Stomach (tissue), 4 donors: Measurements from ENCODE around the gene MZB1.

Experiments used
- EP300 ChIP-seq: sonication (generic); formaldehyde crosslinking; IDR thresholded peaks from one replicate; pipeline ENCODE4 v1.6.1; 2017; ENCODE audit warnings: antibody characterized with exemption
- POLR2A ChIP-seq, 4 donors: fragments of 450-650 bp; IDR thresholded peaks; one replicate each; pipeline ENCODE4 v1.6.1; 2016; ENCODE audit warnings: antibody characterized with exemption in 4 of 4, control low read depth in 2 of 4, mild to moderate bottlenecking in 1 of 4, moderate library complexity in 1 of 4
- POLR2AphosphoS5 ChIP-seq, 3 donors: sonication (generic); formaldehyde crosslinking; IDR thresholded peaks; one replicate each; pipeline ENCODE4 v1.6.1; 2016; ENCODE audit warnings: antibody characterized with exemption in 3 of 3
- TF ChIP-seq, protein P1 (sequence below), 7 experiments: fragments of 450-650 bp in 4 of 7; fragments of 200-600 bp in 3 of 7; sonication (generic) in 3 of 7; IDR thresholded peaks; one replicate each; pipeline ENCODE4 v1.5.1; 2016 to 2019; ENCODE audit warnings: antibody characterized with exemption in 7 of 7, control low read depth in 2 of 7, mild to moderate bottlenecking in 1 of 7

DNA sequence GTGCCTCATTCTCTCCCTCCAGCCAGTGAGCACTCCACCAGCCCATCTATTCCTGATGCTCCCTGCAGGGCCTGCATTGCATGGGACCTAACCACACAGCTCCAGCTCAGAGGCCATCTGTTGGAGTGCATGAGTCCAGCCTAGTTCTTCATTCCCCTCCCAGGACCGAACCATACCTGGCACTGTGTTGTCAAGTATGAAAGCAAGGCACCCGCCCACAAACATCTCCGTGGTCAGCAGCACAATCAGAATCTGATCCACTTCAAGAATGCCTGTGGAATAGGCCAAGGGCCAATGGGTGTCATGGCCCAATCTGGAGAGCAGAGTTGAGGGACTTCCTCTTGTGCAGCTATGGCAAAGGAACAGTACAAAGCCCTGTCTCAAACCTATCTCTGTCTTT, 12.5 kb downstream of the MZB1 start:
- TF ChIP-seq POLR2A (IDR thresholded peaks at IDR 0.05), result no peak
- TF ChIP-seq, protein P1, sequence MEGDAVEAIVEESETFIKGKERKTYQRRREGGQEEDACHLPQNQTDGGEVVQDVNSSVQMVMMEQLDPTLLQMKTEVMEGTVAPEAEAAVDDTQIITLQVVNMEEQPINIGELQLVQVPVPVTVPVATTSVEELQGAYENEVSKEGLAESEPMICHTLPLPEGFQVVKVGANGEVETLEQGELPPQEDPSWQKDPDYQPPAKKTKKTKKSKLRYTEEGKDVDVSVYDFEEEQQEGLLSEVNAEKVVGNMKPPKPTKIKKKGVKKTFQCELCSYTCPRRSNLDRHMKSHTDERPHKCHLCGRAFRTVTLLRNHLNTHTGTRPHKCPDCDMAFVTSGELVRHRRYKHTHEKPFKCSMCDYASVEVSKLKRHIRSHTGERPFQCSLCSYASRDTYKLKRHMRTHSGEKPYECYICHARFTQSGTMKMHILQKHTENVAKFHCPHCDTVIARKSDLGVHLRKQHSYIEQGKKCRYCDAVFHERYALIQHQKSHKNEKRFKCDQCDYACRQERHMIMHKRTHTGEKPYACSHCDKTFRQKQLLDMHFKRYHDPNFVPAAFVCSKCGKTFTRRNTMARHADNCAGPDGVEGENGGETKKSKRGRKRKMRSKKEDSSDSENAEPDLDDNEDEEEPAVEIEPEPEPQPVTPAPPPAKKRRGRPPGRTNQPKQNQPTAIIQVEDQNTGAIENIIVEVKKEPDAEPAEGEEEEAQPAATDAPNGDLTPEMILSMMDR (IDR thresholded peaks at IDR 0.05), result no peak
- no peak for TF ChIP-seq EP300
- no peak for TF ChIP-seq POLR2AphosphoS5 (IDR thresholded peaks at IDR 0.05)
